SK-N-SH (cell line): ENCODE results near the gene TDO2.

Experiments
- CHD2 ChIP-seq: fragments of 150-350 bp; IDR thresholded peaks from 2 replicates; pipeline ENCODE4 v1.6.1; 2018; ENCODE audit warnings: low read length; ENCODE audit not compliant: partially characterized antibody
- EP300 ChIP-seq, 2 experiments: IDR thresholded peaks; 2 replicates each; pipeline versions ENCODE4 v1.4.0 to v1.6.1; 2012; ENCODE audit warnings: borderline replicate concordance in 1 of 2, low read depth in 1 of 2, low read length in 1 of 2
- FOXM1 ChIP-seq: IDR thresholded peaks from 2 replicates; pipeline ENCODE4 v1.4.0; 2012; ENCODE audit warnings: low read depth, mild to moderate bottlenecking
- JUND ChIP-seq: IDR thresholded peaks from 2 replicates; pipeline ENCODE4 v1.4.0; 2012
- MXI1 ChIP-seq: IDR thresholded peaks from 2 replicates; pipeline ENCODE4 v1.6.1; 2012; ENCODE audit warnings: mild to moderate bottlenecking, low read depth, low read length, improper control_type of control experiment
- NFIC ChIP-seq: IDR thresholded peaks from 2 replicates; pipeline ENCODE4 v1.4.0; 2012; ENCODE audit warnings: borderline replicate concordance
- NRF1 ChIP-seq: IDR thresholded peaks from 2 replicates; pipeline ENCODE4 v1.6.1; 2012; ENCODE audit warnings: low read depth, mild to moderate bottlenecking, low read length
- SIN3A ChIP-seq: IDR thresholded peaks from 2 replicates; pipeline ENCODE4 v1.6.1; 2012; ENCODE audit warnings: low read depth, mild to moderate bottlenecking, low read length, moderate library complexity, borderline replicate concordance
- TAF1 ChIP-seq: IDR thresholded peaks from 2 replicates; pipeline ENCODE4 v1.6.1; 2012; ENCODE audit warnings: low read depth, mild to moderate bottlenecking, low read length, moderate library complexity, borderline replicate concordance
- TF ChIP-seq, protein P1 (sequence below): fragments of 200-600 bp; sonication (generic); IDR thresholded peaks from 2 replicates; pipeline ENCODE4 v1.6.1; 2017; ENCODE audit warnings: antibody characterized with exemption, mild to moderate bottlenecking, moderate library complexity

DNA sequence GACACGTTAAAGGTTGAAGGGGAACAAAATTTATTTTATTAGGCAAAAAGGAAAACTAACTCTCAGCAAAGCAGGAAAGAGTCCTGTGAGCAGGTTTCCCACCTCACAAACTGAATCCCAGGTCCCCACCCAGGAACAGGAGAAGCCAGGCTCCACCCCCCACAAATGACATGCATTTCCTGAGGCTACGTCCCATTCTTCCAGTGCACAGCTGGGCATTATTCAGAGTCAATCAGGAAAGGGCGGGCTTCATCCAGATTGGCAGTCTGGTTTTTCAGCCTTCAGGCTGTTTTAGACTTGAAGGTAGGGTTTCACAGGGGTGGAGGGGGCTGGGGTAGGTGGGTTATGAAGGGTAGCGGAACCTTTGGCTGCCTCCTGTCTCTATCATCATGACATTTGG lies 25.5 kb upstream of the TDO2 start:
- TF ChIP-seq NRF1 (no peak), SIN3A (no peak), JUND (no peak), MXI1 (no peak), NFIC (no peak), FOXM1 (no peak), CHD2 (no peak), TAF1 (no peak), EP300 (IDR thresholded peaks at IDR 0.05; ENCODE audit: borderline replicate concordance in 1 of 2, low read depth in 1 of 2, low read length in 1 of 2) (no peak)
- TF ChIP-seq, protein P1, sequence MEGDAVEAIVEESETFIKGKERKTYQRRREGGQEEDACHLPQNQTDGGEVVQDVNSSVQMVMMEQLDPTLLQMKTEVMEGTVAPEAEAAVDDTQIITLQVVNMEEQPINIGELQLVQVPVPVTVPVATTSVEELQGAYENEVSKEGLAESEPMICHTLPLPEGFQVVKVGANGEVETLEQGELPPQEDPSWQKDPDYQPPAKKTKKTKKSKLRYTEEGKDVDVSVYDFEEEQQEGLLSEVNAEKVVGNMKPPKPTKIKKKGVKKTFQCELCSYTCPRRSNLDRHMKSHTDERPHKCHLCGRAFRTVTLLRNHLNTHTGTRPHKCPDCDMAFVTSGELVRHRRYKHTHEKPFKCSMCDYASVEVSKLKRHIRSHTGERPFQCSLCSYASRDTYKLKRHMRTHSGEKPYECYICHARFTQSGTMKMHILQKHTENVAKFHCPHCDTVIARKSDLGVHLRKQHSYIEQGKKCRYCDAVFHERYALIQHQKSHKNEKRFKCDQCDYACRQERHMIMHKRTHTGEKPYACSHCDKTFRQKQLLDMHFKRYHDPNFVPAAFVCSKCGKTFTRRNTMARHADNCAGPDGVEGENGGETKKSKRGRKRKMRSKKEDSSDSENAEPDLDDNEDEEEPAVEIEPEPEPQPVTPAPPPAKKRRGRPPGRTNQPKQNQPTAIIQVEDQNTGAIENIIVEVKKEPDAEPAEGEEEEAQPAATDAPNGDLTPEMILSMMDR, result no peak
